MCF 10A (cell line): ENCODE measurements around the gene MCTP1. TPM values are rescaled to one million over a fixed set of nuclear protein-coding genes. Genes with fewer than 3 reads are reported as not detected.

Experiments
- BruUV-seq: library from RNA; stranded (reverse); fragments of 400-500 nt; replicated peaks from 2 replicates; lab custom pipeline; 2021; lab: Mats Ljungman, UMichigan
- CTCF ChIA-PET: fragments of 300-600 bp; sonication (Branson Sonifier 250); formaldehyde crosslinking; extraction: SDS; loops from one replicate; lab custom pipeline; 2021; ENCODE audit warnings: antibody characterized with exemption, inconsistent platforms; lab: Yijun Ruan, JAX
- POLR2A ChIA-PET: fragments of 300-600, 350-650 bp; sonication (Branson Sonifier 250); formaldehyde crosslinking; extraction: SDS; loops from one replicate; lab custom pipeline; 2020; ENCODE audit warnings: antibody characterized with exemption, inconsistent platforms; lab: Yijun Ruan, JAX
- DNase-seq: peaks from one replicate; pipeline ENCODE4 v3.0.0-alpha.2; 2018; ENCODE audit not compliant: unreplicated experiment
- H3K27ac Mint-ChIP-seq: one replicate; pipeline ENCODE4 v1.8.0; 2022; ENCODE audit warnings: mild to moderate bottlenecking, low read depth, mixed read lengths; ENCODE audit not compliant: unreplicated experiment
- H3K27me3 Mint-ChIP-seq: one replicate; pipeline ENCODE4 v1.8.0; 2022; ENCODE audit warnings: mixed read lengths; ENCODE audit not compliant: insufficient read depth, unreplicated experiment
- H3K36me3 Mint-ChIP-seq: one replicate; pipeline ENCODE4 v1.8.0; 2022; ENCODE audit warnings: mild to moderate bottlenecking, moderate library complexity, mixed read lengths; ENCODE audit not compliant: insufficient read depth, unreplicated experiment
- H3K4me1 Mint-ChIP-seq: one replicate; pipeline ENCODE4 v1.8.0; 2022; ENCODE audit warnings: mixed read lengths; ENCODE audit not compliant: insufficient read depth, unreplicated experiment
- H3K4me3 Mint-ChIP-seq: one replicate; pipeline ENCODE4 v1.8.0; 2022; ENCODE audit warnings: mild to moderate bottlenecking, moderate library complexity, mixed read lengths; ENCODE audit not compliant: unreplicated experiment
- H3K9me3 Mint-ChIP-seq: one replicate; pipeline ENCODE4 v1.8.0; 2022; ENCODE audit warnings: mixed read lengths; ENCODE audit not compliant: unreplicated experiment
- intact Hi-C: fragments of 100-400 bp; cut with micrococcal nuclease; formaldehyde crosslinking; loops from 2 replicates; pipeline ENCODE4 v1.14.1; 2022
- total RNA-seq: library from RNA; stranded (reverse); gene quantifications from 2 replicates; pipeline ENCODE4 v1.2.3, GENCODE V29; 2022
- TF ChIP-seq, protein P1 (sequence below): fragments of 200-600 bp; IDR thresholded peaks from one replicate; pipeline ENCODE4 v1.8.0; 2022; ENCODE audit warnings: antibody characterized with exemption, mild to moderate bottlenecking; ENCODE audit not compliant: unreplicated experiment

Gene MCTP1
- total RNA-seq, 1 experiment from 2014 or later: 40.3 TPM

DNA sequence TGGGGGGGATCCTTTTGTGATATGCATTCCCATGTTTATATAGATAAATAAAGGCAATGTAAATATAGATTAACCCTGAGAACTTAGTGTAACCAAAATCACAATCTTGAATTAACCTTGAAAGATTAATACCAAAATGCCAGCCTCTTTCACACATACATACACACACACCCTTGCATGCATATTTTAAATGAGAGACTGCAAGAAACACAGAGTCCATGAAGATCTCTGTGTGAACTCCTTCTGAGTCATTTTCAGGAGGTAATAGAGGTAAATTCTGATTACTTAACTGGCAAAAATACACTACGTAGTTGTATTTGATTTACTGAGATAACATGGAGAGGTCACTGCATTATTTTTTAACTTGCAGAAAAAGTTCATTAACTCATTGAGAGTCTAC is 548.4 kb downstream of the MCTP1 start:
- intact Hi-C loops: loop anchor here (2.0 to 5.0 kb wide), 2 partner anchors 124 to 839 kb away; no protein-coding TSS in a partner anchor
- no peak overlapping the region for H3K27ac Mint-ChIP-seq
- BruUV-seq: no TSS peak
- no peaks in the 10 kb centered on the region for H3K27me3 Mint-ChIP-seq
- peaks cover 7% of the 10 kb centered on the region for H3K36me3 Mint-ChIP-seq
- H3K9me3 Mint-ChIP-seq: no peaks in the 10 kb centered on the region
- H3K4me1 Mint-ChIP-seq: no peaks in the 10 kb centered on the region
- CTCF ChIA-PET: interaction anchor here (0.6 to 2.4 kb wide), 11 partner anchors 10 to 1546 kb away, joined by 3 to 20 read pairs (median 4); no protein-coding TSS in a partner anchor
- POLR2A ChIA-PET: no interaction called here
- TF ChIP-seq, protein P1, sequence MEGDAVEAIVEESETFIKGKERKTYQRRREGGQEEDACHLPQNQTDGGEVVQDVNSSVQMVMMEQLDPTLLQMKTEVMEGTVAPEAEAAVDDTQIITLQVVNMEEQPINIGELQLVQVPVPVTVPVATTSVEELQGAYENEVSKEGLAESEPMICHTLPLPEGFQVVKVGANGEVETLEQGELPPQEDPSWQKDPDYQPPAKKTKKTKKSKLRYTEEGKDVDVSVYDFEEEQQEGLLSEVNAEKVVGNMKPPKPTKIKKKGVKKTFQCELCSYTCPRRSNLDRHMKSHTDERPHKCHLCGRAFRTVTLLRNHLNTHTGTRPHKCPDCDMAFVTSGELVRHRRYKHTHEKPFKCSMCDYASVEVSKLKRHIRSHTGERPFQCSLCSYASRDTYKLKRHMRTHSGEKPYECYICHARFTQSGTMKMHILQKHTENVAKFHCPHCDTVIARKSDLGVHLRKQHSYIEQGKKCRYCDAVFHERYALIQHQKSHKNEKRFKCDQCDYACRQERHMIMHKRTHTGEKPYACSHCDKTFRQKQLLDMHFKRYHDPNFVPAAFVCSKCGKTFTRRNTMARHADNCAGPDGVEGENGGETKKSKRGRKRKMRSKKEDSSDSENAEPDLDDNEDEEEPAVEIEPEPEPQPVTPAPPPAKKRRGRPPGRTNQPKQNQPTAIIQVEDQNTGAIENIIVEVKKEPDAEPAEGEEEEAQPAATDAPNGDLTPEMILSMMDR: no peak
- H3K4me3 Mint-ChIP-seq: no peak overlapping the region
- no peak for DNase-seq

GRCh38 chr5:94731471-94731870 is 553.4 kb downstream of the MCTP1 start:
- H3K27me3 Mint-ChIP-seq: no peaks in the 10 kb centered on the region
- H3K4me3 Mint-ChIP-seq: no peak overlapping the region
- TF ChIP-seq, protein P1: no peak
- ChIA-PET CTCF (interaction anchor here (0.6 kb wide), 1 partner anchor 134 kb away, joined by 3 read pairs; no protein-coding TSS in a partner anchor), POLR2A (interaction anchor here (0.7 kb wide), 1 partner anchor 60 kb away, joined by 3 read pairs; no protein-coding TSS in a partner anchor)
- no peak overlapping the region for H3K27ac Mint-ChIP-seq
- BruUV-seq: no TSS peak
- H3K36me3 Mint-ChIP-seq: peaks cover 7% of the 10 kb centered on the region
- no peak for DNase-seq
- intact Hi-C loops: no loop called here
- H3K9me3 Mint-ChIP-seq: no peaks in the 10 kb centered on the region
- H3K4me1 Mint-ChIP-seq: no peaks in the 10 kb centered on the region

GRCh38 chr5:94725142-94725541 is 559.8 kb downstream of the MCTP1 start:
- ChIA-PET POLR2A (no interaction called here), CTCF (interaction anchor here (1.4 kb wide), 1 partner anchor 13 kb away, joined by 11 read pairs; no protein-coding TSS in a partner anchor)
- no peak for DNase-seq
- H3K36me3 Mint-ChIP-seq: peaks cover 5% of the 10 kb centered on the region
- no peaks in the 10 kb centered on the region for H3K4me1 Mint-ChIP-seq
- BruUV-seq: no TSS peak
- no peak overlapping the region for H3K27ac Mint-ChIP-seq
- no peaks in the 10 kb centered on the region for H3K27me3 Mint-ChIP-seq
- H3K4me3 Mint-ChIP-seq: no peak overlapping the region
- H3K9me3 Mint-ChIP-seq: no peaks in the 10 kb centered on the region
- TF ChIP-seq, protein P1: no peak
- intact Hi-C loops: no loop called here

GRCh38 chr5:94715768-94716167 is 569.1 kb downstream of the MCTP1 start:
- H3K36me3 Mint-ChIP-seq: peaks cover 5% of the 10 kb centered on the region
- CTCF ChIA-PET: interaction anchor here (0.6 to 1.0 kb wide), 5 partner anchors 22 to 898 kb away, joined by 4 to 6 read pairs (median 4); no protein-coding TSS in a partner anchor
- H3K9me3 Mint-ChIP-seq: peaks cover 5% of the 10 kb centered on the region
- no peaks in the 10 kb centered on the region for H3K27me3 Mint-ChIP-seq
- TF ChIP-seq, protein P1: no peak
- POLR2A ChIA-PET: no interaction called here
- H3K27ac Mint-ChIP-seq: no peak overlapping the region
- intact Hi-C loops: no loop called here
- H3K4me1 Mint-ChIP-seq: no peaks in the 10 kb centered on the region
- BruUV-seq: no TSS peak
- H3K4me3 Mint-ChIP-seq: no peak overlapping the region
- no peak for DNase-seq
